ENCODE results near the gene SEC16B.

Gene SEC16B

DNA sequence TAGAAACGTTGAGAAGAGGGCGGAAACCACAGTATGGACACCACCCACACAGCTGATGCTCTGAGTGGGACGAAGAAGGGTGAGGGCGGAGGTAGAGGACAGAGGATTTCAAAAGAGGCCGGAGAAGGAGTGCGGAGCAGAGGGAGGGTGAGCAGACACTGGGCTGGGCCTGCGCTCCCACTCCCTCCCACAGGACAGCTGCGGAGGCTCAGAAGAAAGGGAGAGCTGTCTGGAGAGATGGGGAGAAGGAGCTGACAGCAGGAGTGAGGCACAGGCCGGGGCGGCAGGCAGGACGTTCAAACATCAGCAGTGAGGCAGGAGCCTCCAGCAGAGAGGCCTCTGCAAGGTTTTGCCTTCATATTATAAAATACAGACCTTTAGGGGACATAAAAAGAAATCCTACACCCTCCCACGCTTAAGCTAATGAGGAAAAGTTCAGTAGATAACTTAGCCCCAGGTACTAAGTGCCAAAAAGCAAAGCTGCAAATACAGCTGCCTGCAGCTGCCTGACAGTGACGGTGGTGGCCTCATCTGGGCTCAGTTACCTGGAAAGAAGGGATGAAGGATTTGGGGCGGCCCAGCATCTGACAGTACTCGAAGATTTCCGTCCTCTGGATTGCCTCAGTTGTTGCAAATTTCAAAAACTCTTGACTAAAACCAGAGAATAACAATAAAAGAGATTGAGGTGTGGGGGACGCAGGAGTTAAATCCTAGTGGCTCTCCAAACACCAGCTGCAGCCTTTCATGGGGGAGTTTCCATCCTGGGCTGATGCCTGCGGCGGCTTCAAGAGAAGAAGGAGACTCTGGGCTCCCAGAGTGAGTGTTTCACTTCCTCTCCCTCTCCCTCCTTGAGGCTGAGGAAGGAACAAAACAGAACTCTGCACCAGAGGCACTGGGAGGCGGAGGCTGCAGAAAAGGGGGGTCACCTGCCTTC is 25.6 kb downstream of the SEC16B start:
- no peak for DNase-seq (ENCODE audit: low read depth)

DNA sequence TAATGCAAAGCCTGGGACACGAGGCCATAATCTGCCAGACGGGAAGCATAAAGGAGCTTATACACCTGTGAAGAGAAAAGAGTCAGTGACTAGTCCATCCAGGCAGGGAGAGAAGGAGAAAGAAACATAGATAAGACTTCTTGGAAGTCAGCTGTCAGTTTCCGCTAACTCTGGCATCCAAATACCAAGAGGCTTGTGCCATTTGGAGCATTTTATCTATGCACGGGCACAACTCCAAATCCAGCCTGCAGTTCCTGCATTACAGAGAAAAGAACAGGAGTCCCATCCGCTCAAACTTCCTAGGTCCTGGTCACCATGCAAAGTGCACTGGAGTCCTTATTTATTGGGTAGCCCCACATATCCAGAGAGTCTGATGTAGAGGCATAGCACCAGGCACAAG is 27.9 kb downstream of the SEC16B start:
- DNase-seq (ENCODE audit: low read depth): no peak

DNA sequence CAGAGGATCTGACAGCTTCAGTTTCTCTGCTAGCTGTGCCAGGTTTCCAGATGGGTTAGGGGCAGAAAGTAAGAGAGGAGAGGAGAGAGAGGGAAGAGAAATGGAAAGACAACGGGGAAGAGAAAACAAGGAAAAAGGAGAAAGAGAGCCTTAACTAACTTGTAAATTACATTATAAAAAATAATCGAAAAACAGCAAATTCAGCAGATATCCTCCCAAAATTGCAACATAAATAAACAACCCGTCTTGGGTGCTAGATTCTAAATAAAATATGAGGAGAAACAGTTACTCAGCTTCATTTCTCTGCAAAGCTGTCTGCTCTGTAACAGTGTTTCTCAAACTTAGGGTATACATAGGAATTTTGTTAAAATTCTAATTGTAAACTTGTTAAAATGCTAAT is 29.2 kb downstream of the SEC16B start:
- DNase-seq (ENCODE audit: low read depth): no peak

DNA sequence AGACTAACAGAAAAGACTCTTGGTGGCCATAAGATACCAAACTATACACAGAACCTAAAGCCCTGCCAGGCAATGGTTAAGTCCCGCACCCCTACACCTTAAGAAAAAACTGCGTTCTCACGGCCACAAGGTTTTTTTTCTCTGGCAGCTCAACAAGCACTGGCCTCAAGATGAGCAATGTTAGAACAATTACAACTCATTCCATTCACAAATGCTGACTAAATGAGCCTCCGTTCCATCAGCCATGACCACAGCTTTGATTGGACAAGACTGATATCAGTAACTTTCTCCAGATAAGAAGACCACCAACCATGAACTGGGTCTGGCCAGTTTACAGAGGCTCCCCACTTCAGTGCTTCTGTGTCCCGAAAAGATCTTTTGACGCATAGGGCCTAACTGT is 31.9 kb downstream of the SEC16B start:
- DNase-seq (ENCODE audit: low read depth): no peak

DNA sequence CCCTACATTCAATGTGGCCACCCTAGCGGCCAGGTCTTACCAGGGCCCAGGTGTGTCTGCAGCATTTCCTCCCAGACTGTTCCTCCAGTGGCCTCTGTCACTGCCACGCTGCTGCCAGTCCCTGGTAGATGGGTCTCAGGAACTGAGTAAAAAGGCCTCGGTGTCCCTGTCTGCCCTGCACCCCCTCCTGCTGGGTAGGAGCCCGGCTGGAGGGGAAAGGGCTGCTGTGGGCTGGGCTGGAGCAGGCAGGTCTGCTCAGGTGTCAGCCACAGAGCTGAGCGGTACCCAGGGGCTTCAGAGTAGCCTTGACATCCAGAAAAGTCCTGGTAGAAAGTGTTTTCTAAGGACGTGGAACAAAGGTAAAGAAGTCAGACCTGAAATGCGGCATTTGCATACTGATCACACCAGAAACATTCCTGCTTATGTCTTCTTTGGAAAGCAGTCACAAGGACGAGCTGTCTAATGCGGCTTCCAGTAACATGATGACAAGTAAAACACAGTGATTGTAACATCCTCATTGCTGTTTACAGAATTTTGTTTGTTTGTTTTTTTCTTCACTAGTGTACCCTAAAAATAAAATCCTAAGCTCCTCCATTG is 32.6 kb downstream of the SEC16B start:
- DNase-seq (ENCODE audit: low read depth): no peak

DNA sequence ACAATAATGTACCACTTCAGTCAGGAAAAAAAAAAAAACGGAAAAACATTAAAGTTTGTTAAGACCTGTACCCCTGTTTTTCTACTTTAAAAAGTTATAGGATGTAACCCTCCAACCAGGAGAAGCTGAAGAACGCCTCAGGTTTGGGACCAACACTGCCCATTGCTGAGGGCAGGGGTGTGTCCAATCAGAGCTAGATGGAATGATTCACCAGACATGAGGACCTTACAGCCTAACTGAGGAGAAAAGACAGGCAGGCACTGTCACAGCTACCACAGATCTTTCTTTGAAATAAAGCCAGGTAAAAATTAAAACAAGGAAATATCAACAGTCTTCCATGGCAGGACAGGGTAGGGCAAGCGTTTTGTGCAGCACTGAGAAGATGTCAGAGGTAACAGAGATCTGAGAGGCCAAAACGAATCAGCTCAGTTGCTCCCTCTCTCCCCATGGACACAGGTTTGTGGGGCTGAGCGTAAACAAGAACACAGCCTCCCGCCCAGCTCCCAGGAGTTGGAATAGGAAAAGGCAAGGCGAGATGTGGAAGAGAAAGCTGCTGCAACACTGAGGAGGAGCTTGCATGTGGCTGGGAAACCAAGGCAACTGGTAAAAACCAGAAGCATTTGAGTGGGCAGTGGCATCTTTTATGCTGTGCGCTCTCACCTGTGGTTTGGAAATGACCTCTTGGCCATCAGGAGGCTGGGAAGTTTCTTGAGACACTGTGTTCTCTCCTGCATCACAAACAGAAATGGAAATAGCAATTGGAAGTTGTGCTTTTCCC is 34.0 kb downstream of the SEC16B start:
- no peak for DNase-seq (ENCODE audit: low read depth)

DNA sequence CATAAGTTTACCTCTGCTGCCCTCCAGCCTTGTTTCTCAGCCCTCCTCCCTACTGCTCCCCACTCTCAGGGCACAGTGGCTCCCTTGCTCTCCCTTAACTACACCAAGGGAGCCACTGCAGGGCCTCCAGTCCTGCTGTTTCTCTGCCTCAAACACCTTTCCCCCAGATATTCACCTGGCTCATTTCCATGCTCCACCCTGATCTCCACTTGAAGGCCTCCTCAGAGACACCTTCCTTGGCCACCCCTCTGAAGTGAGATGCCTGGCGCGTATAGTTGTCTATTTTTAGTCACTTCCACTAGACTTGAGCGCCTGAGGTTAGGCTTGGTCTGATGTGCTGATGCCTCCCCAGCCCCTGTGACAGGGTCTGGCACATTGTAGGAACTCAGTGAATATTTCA is 34.9 kb downstream of the SEC16B start:
- DNase-seq (ENCODE audit: low read depth): no peak

DNA sequence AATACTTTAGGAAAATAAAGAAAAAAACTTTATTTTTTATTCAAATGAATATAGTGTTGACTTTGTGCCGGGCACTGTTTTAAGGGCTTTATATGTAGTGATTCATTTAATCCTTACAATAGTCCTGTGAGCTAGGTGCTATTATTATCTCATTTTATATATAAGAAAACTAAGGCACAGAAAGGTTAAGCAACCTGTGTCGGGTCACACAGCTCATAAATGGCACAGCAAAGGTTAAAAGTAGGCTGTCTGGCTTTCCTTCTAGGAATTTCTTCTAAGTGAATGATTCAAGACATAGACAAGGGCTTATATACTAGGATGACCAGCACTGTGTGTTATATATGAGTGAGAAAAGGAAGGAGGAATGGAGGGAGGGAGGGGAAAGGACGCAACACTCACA is 35.4 kb downstream of the SEC16B start:
- no peak for DNase-seq (ENCODE audit: low read depth)

DNA sequence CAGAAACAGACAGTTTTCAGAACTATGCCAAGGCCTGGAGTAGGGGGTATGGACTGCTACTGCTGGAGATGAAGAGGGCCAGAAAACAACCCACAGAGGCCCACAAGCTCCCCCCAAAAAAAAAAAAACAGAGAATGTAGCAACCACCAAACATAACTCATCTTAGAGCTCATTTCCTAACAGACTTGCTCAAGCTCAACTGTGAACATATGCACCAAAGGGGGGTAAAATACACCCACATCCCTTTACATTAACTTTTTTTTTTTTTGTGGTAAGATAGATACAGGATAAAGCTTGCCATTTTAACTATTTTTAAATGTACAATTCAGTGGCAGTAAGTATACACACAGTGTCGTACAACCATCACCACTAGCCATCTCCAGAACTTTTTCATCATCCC is 36.0 kb downstream of the SEC16B start:
- DNase-seq (ENCODE audit: low read depth): no peak

DNA sequence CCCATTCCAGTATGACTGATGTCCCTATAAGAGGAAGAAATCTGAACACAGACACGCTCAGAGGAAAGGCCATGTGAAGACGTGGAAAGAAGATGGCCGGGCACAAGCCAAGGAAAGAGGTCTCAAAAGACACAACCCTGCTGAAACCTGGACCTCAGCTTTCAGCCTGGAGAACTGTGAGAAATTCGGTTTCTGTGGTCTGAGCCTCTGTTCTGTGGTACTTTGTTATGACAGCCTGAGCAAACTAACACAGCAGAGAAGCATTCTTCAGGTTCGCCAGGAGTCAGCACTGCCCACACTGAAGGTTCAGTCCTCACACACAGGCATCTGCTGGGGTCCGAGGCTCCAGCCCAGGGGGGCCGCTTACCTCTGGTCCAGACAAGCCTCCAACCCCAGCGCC is 37.7 kb downstream of the SEC16B start:
- DNase-seq (ENCODE audit: low read depth): no peak

DNA sequence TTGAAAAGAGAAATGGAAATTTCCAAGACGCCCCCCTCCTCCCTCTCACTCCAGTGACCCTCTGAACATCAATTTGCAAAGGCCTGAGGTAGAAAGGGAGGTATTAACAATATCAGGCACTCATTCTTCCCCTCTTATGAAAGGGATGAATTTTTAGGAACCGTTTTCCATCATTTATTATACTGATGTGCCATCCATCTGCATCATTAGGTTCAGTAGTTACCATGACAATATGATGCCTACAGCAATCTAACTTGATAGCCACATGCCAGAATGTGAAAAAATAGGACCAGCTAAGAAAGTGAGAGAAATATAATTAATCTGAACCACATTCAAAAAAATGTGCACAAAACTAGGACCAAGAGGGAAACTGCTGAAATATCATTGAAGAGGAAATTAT is 40.9 kb downstream of the SEC16B start:
- DNase-seq (ENCODE audit: low read depth): no peak

DNA sequence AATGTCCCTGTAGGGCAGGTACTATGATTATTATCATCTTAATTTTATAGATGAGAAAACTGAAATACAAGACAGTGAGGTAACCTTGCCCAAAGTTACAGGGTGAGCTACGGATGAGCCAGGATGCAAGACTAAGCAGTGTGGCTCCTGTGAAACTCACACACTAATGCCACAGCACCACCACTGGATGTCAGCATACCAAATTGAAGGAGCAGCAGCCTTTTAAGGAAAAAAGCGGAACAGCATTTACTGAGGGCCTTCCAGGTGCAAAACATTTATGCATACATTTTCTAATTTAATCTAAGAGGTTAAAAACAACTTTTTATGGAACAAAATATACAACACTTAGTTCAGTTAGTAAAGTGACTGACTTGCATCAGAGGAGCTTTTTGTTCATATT is 41.7 kb downstream of the SEC16B start:
- DNase-seq (ENCODE audit: low read depth): no peak

DNA sequence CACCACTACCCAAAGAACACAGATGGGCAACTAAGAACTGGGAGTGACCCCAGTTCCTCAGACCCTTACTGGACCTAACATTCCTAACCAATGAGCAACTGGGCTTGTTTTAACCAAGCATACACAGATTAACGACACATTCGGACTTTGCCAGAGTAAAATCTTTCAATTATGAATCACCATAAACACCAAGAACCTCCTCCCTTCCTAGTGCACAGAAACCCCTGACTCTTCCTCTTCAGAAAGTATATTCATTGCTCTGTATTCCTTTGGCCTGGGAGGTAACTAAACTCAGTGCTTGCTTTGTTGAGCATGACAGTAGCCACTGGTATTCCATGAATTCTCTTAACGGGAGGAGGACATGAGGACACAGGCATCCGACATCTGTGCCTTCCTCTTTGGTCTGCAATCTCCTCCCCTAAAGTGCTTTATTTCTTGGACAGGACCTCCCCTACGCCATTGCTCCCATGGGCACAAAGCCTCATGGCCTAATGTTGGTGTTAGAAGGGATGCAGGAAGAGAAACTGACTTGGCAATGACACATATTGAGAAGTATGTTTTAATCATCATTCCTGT is 42.7 kb downstream of the SEC16B start:
- DNase-seq (ENCODE audit: low read depth): peak; percentile 92

DNA sequence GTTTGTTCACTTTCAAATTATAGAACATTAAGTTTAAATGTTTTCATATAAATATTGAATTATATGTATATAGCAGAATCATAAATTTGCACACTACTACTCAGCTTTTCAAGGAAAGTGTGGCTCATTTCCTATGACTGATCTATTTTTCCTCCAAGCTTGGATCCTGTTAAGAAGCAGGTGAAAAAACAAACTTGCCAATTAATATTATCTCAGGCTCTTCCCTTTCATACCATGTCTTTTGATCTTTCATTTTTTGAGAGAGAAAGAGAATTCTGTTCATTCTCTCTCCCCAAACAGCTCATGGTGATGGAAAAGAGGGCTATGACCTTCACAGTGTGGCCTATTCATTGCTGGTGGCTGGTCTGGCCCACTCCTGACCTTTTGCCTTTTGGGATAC is 43.7 kb downstream of the SEC16B start:
- no peak for DNase-seq (ENCODE audit: low read depth)

DNA sequence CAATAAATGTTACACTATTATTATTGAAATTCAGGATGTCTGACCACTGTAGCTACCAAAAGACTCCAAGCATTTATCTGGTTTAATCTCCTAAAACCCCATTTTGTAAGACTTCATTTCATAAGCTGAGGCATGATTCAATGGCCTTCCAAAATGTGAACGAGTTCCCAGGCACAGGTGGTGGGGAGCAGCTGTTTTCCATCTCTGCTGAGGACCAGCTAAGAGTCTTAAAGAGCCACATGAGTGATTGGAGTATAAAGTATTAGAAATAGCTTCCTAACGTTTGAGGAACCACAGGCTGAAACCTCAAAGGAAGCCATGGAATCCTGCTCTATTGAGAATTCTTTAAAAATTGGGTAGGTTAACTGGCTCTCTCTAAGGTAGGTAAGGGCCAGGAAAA is 44.9 kb downstream of the SEC16B start:
- no peak for DNase-seq (ENCODE audit: low read depth)

DNA sequence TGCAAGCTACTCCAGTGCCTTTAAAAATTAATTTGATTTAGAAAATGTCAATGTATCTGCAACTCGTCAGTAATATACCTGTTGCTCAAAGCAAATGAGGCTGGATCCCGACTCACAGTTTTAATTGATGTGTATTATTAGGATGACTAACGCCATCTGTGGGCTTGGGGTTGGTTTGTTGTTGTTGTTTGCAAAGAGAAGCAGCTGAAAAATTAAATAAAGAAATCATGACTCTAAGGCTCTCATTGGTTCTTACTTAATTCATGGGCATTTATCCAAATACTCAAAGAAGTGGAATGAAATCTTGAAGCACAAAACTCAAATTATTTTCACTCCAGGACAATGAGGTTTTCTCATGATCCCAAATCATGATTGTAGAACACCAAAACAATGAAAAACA is 46.4 kb downstream of the SEC16B start:
- no peak for DNase-seq (ENCODE audit: low read depth)

DNA sequence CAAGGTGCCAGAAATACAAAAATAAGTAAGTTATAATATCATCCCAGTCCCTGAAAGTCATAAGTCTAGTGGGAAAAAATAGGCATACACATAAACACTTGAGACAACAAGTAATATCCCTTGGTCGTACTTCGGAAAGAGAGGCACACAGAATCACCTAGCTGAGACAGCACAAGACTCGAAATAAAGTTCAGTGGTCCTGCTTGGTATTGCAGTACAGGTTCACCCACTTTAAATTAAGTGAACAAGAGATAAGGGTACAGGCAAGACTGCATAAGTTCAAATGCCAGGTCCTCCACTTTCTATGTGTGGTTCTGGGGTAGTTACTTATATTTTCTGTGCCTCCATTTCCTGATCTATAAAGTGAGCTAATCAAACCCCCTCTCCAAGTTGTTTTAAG is 47.6 kb downstream of the SEC16B start:
- DNase-seq (ENCODE audit: low read depth): no peak

DNA sequence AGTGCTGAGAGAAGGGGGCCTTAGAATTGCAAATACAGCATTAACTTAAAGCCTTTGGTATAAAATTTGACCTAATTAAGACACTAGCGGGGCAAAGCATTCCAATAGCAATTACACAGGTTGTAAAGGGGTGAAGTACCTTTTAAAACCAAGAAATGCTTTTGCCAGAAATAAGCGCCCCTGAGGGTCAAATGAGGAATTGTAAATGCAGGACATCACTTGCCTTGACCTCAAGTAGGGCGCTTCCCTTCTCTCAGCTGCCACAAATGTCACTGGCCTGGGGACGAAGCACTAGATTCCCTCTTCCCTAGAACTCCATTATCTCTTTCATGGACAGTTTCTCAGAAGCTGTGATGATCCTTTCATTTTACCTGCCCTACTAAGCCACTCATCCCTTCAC is 48.3 kb downstream of the SEC16B start:
- DNase-seq (ENCODE audit: low read depth): no peak

DNA sequence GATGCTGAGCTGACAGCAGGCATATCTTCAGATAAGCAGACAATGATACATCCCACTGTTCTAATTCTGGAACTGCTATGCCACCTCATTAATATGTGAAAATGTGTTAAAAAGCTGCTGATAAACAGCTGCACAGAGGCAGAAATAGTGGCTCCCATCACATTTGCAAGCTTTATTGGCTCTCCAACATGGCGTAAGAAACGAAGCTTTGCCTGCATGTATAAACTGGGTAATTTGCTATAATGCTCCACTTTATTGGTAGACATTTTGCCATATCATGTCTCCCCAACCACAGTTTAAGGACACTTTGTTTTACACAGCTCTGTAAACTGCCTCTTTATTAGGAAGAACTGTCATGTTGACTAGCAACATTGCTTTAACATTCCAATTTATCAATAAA is 49.8 kb downstream of the SEC16B start:
- DNase-seq (ENCODE audit: low read depth): no peak

DNA sequence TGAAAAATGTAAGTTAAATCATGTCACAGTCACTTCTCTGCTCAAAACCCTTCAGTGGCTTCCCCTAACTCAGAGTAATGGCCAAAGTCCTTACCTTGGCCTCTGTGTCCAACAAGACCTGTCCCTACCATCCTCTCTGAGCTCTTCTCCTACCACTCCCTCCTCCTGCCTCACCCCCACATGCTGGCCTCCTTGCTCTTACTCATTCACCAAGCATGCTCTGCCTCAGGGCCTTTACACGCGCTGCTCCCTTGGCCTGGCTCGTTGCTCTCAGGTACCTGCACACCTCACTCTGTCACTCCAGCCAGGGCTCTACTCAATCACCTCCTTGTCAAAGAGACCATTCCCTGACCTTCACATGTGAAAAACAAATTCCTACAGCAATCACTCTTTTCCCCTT is 54.2 kb downstream of the SEC16B start:
- DNase-seq (ENCODE audit: low read depth): no peak

DNA sequence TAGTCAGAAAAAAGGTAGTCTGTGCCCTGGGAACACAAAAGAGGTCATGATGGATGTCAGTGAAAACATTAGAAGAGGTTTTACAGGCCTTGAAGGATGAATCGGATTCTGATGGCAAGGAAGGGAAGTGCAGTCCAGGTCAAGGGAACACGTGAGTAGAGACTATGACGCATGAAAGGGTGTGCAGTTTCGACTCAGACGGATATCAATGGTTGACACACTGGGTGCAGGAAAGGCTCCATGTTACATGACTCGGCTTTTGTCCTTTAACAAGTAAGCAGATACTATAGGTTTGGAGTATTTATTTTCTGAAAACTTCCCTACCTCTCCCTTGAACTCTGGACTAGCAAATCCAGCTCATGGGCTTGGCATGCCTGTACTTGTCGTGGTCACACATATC is 55.3 kb downstream of the SEC16B start:
- no peak for DNase-seq (ENCODE audit: low read depth)

DNA sequence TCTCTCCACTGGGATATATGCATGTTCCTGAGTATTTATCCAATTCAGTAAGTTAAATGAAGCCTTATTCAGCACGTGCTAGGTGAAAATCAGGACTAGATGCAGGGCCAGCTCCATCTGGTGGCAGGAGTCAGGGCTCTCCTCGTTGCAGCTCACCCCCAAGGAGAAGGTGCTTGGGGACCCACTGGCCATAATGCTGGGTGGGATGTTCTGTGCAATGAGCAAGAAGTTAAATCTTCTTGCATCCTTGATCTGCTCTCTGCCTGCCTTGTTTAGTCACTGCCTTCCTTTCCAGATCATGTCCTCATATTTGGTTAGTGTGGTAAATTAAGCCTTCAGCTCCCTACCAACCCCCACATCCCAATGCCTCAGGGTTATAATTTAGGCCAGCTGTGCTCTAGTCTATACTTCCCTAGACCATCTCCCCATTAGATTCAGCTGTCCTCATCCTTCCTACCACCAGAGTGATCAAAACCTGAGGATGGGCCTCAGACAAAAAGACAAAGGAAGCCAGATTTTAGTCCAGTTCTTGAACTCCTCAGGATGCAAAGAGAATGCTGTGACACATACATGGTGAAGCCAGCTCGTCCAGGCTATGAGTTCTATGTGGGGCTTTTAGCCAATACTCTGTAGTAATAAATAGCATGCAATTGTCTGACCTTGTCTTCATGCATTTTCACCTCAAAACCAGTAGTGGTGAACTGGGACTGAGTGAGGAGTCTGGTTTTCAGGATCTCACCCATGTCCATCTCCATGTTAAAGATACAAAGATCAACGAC is 55.9 kb downstream of the SEC16B start:
- DNase-seq (ENCODE audit: low read depth): no peak
